HG03378 (cell line): ENCODE data around the gene PPP1CA.

ENCODE experiments used
- ATAC-seq: cut with Tn5 transposase; IDR thresholded peaks from one replicate; pipeline ENCODE4 v1.9.1; 2021; ENCODE audit warnings: mild to moderate bottlenecking, moderate library complexity; ENCODE audit not compliant: unreplicated experiment

Gene PPP1CA

GRCh38 chr11:67353317-67354074, 48.2 kb downstream of the PPP1CA start, which contains the start of gene POLD4:
Gene POLD4, minus strand, starts transcription at chr11:67353546. Its CDS starts 147 bp downstream, at chr11:67353399.
- peak; percentile 63 for ATAC-seq

GRCh38 chr11:67352546-67353316, 48.9 kb downstream of the PPP1CA start:
- ATAC-seq = no peak

DNA sequence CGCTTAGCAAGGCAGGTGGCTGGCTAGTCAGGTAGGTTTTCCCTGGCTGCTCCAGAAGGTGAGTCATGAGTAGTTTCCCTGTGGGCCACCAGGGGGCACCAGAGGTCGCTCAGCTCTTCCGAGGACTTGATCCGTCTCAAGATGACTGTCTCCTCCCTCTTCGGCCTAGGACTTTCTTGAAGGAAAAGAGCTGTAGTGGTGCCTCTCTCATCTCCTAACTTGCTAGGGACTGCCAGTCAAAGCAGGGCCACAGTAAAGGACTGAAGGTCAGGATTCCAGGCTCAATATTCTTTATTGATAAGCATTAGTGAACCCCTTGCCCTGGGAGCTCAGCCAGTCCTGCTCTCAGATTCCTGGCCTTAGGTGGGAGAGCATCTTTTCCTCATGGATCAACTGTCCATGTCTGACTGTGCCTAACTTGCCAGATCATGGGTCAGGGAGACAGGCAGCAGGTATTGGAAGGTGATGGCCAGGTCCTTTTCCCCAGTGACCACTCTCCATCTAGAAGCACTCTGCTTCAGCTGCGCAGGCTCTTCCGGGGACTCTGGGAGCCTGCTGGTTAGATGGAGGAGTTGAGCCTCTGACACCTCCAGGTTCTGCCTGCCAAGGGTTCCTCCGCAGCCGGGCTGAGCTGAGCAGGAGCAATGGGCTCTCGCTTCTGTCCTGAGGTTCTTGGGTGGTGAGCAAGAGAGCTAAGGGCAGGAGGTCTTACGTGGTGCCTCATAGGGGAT, 50.2 kb downstream of the PPP1CA start:
- no peak for ATAC-seq

GRCh38 chr11:67349928-67350465, 51.7 kb downstream of the PPP1CA start:
- no peak for ATAC-seq

GRCh38 chr11:67349457-67349856, 52.2 kb downstream of the PPP1CA start:
- ATAC-seq = no peak

- no peak for ATAC-seq
Measured at GRCh38 chr11:67349036-67349435, 52.6 kb downstream of the PPP1CA start.
